CD4-positive, alpha-beta T cell (primary cell): ENCODE results near the gene ATG2B. TPM values are rescaled to one million over a fixed set of nuclear protein-coding genes. Genes with fewer than 3 reads are reported as not detected.
A peak's percentile ranks its signal among the peaks of the same experiment; 100 is the strongest.

Source experiments
- ATAC-seq: fragments of 200-7000 bp; cut with Tn5 transposase; one replicate; pipeline ENCODE4 v1.10.0; 2022; ENCODE audit warnings: mild to moderate bottlenecking; ENCODE audit not compliant: poor library complexity
- CTCF ChIA-PET: fragments of 350-600 bp; sonication (Branson Sonifier 250); formaldehyde crosslinking; loops from one replicate; lab custom pipeline; 2021; ENCODE audit warnings: antibody characterized with exemption, inconsistent platforms; lab: Charles Lee
- POLR2A ChIA-PET: fragments of 350-600 bp; sonication (Branson Sonifier 250); formaldehyde crosslinking; loops from one replicate; lab custom pipeline; 2021; ENCODE audit warnings: antibody characterized with exemption, inconsistent platforms; lab: Charles Lee
- DNase-seq, 14 experiments: peaks; one replicate each; pipeline ENCODE4 v3.0.0-alpha.2; 2013 to 2020; ENCODE audit warnings: mixed read lengths in 2 of 14
- H3K27ac ChIP-seq, 2 donors: one replicate each; pipeline versions ENCODE4 v1.5.1 to v1.7.0; 2013; ENCODE audit warnings: low read length in 2 of 2, low read depth in 1 of 2, mild to moderate bottlenecking in 1 of 2
- H3K27me3 ChIP-seq, 2 experiments: 1 replicate in 1 of 2; 2 replicates in 1 of 2; pipeline versions ENCODE4 v1.6.1 to v1.7.0; 2013; ENCODE audit warnings: low read length in 2 of 2, control low read depth in 1 of 2, mild to moderate bottlenecking in 1 of 2, moderate library complexity in 1 of 2; ENCODE audit not compliant: insufficient read depth in 2 of 2, control insufficient read depth in 1 of 2
- H3K36me3 ChIP-seq: one replicate; pipeline ENCODE4 v1.6.1; 2013; ENCODE audit warnings: low read length, control low read depth; ENCODE audit not compliant: insufficient read depth
- H3K4me1 ChIP-seq: one replicate; pipeline ENCODE4 v1.6.1; 2013; ENCODE audit warnings: low read length, control low read depth; ENCODE audit not compliant: insufficient read depth
- H3K4me3 ChIP-seq: one replicate; pipeline ENCODE4 v1.5.1; 2013; ENCODE audit warnings: mild to moderate bottlenecking, low read length, moderate library complexity
- H3K9me3 ChIP-seq, 2 experiments: 1 replicate in 1 of 2; 2 replicates in 1 of 2; pipeline versions ENCODE4 v1.6.1 to v1.7.0; 2013; ENCODE audit warnings: low read length in 2 of 2, mild to moderate bottlenecking in 2 of 2, control low read depth in 1 of 2, moderate library complexity in 1 of 2; ENCODE audit not compliant: control insufficient read depth in 1 of 2, insufficient read depth in 1 of 2
- H3K27ac Mint-ChIP-seq: one replicate; pipeline ENCODE4 v1.8.0; 2020; ENCODE audit warnings: mixed read lengths
- H3K27me3 Mint-ChIP-seq: one replicate; pipeline ENCODE4 v1.8.0; 2021; ENCODE audit warnings: mixed read lengths
- H3K36me3 Mint-ChIP-seq: one replicate; pipeline ENCODE4 v1.8.0; 2021; ENCODE audit warnings: low read depth, mixed read lengths
- H3K4me1 Mint-ChIP-seq: one replicate; pipeline ENCODE4 v1.8.0; 2021; ENCODE audit warnings: low read depth, mixed read lengths
- H3K4me3 Mint-ChIP-seq: one replicate; pipeline ENCODE4 v1.8.0; 2020; ENCODE audit warnings: mild to moderate bottlenecking, mixed read lengths
- H3K9me3 Mint-ChIP-seq: one replicate; pipeline ENCODE4 v1.8.0; 2020; ENCODE audit warnings: mixed read lengths
- CTCF ChIP-seq: fragments of 200-600 bp; IDR thresholded peaks from one replicate; pipeline ENCODE4 v1.8.0; 2022; ENCODE audit warnings: antibody characterized with exemption, mild to moderate bottlenecking
- intact Hi-C, 2 experiments: fragments of 100-400 bp; cut with DNase I in 1 of 2; cut with micrococcal nuclease in 1 of 2; formaldehyde crosslinking; loops; one replicate each; pipeline versions ENCODE4 v1.15.1 to v1.9.0; 2023 to 2025; cut with DNase I, micrococcal nuclease
- total RNA-seq, 174 experiments: library from RNA in 2 of 174; stranded (reverse) in 2 of 174; gene quantifications; one replicate each; pipeline ENCODE4 v1.2.3 and lab custom pipeline; 2021 to 2026

Gene ATG2B
- total RNA-seq, 2 experiments from 2014 or later: 20.1 to 20.2 TPM

GRCh38 chr14:96324219-96324618 is 38.9 kb downstream of the ATG2B start:
- H3K27ac ChIP-seq: no peak overlapping the region
- no peak overlapping the region for H3K27ac Mint-ChIP-seq
- no peak for TF ChIP-seq CTCF
- H3K4me1 Mint-ChIP-seq: no peaks in the 10 kb centered on the region
- intact Hi-C loops: no loop called here
- H3K4me3 ChIP-seq: no peak overlapping the region
- ChIA-PET CTCF (no interaction called here), POLR2A (no interaction called here)
- H3K36me3 ChIP-seq: peaks cover 49% of the 10 kb centered on the region
- no peak overlapping the region for H3K4me3 Mint-ChIP-seq
- H3K36me3 Mint-ChIP-seq: peaks cover 84% of the 10 kb centered on the region
- no peaks in the 10 kb centered on the region for H3K27me3 ChIP-seq
- H3K9me3 ChIP-seq: no peaks in the 10 kb centered on the region
- no peak for ATAC-seq
- H3K27me3 Mint-ChIP-seq: no peaks in the 10 kb centered on the region
- H3K9me3 Mint-ChIP-seq: no peaks in the 10 kb centered on the region
- no peaks in the 10 kb centered on the region for H3K4me1 ChIP-seq
- no peak for DNase-seq

- Mint-ChIP-seq H3K9me3 (no peaks in the 10 kb centered on the region), H3K4me1 (no peaks in the 10 kb centered on the region), H3K4me3 (no peak overlapping the region), H3K27ac (peak overlapping the region; percentile 13), H3K36me3 (peaks cover 89% of the 10 kb centered on the region), H3K27me3 (no peaks in the 10 kb centered on the region)
- peak; percentile 51 for ATAC-seq
- peak in 3 of 14 experiments; percentile 6 to 15 (median 14) for DNase-seq
- ChIA-PET POLR2A (no interaction called here), CTCF (no interaction called here)
- Histone ChIP-seq H3K36me3 (peaks cover 68% of the 10 kb centered on the region), H3K27me3 (no peaks in the 10 kb centered on the region), H3K27ac (no peak overlapping the region), H3K9me3 (no peaks in the 10 kb centered on the region), H3K4me1 (no peaks in the 10 kb centered on the region), H3K4me3 (no peak overlapping the region)
- intact Hi-C loops: no loop called here
- TF ChIP-seq CTCF: no peak
These were observed 42.5 kb downstream of the ATG2B start for GRCh38 chr14:96320605-96321004.

- no peak for ATAC-seq
- DNase-seq: no peak
- Histone ChIP-seq H3K4me3 (no peak overlapping the region), H3K27me3 (no peaks in the 10 kb centered on the region), H3K9me3 (no peaks in the 10 kb centered on the region), H3K4me1 (no peaks in the 10 kb centered on the region), H3K27ac (no peak overlapping the region), H3K36me3 (peaks cover 66% of the 10 kb centered on the region)
- Mint-ChIP-seq H3K27ac (no peak overlapping the region), H3K4me1 (no peaks in the 10 kb centered on the region), H3K4me3 (no peak overlapping the region), H3K36me3 (peaks cover 89% of the 10 kb centered on the region), H3K9me3 (no peaks in the 10 kb centered on the region), H3K27me3 (no peaks in the 10 kb centered on the region)
- POLR2A ChIA-PET: no interaction called here
- intact Hi-C loops: no loop called here
- CTCF ChIA-PET: no interaction called here
- TF ChIP-seq CTCF: no peak
These were observed 44.3 kb downstream of the ATG2B start for GRCh38 chr14:96318836-96319235.
